ENCODE results near the gene PAFAH2.

DNA sequence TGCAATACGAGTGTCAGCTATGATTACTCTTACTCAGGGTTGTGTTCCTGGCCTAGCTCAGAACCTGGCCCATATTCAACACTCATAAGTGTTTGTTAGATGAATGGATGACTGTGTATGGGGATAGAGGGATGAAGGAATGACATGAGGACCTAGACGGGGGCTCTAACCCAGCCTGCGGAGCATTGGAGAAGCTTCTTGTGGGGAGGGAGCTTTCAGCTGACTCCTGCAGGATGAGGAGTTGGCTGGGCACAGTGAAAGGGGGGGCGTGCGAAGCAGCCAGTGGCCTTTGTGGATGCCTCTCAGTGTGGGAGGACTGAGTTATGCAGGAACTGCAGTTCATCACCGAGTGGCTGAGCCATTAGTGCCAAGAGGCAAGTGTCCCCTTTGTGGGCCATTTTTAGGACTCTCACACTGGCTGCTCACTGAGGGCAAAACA lies 22.5 kb upstream of the PAFAH2 start:
- TF ChIP-seq, protein P1, sequence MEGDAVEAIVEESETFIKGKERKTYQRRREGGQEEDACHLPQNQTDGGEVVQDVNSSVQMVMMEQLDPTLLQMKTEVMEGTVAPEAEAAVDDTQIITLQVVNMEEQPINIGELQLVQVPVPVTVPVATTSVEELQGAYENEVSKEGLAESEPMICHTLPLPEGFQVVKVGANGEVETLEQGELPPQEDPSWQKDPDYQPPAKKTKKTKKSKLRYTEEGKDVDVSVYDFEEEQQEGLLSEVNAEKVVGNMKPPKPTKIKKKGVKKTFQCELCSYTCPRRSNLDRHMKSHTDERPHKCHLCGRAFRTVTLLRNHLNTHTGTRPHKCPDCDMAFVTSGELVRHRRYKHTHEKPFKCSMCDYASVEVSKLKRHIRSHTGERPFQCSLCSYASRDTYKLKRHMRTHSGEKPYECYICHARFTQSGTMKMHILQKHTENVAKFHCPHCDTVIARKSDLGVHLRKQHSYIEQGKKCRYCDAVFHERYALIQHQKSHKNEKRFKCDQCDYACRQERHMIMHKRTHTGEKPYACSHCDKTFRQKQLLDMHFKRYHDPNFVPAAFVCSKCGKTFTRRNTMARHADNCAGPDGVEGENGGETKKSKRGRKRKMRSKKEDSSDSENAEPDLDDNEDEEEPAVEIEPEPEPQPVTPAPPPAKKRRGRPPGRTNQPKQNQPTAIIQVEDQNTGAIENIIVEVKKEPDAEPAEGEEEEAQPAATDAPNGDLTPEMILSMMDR (IDR thresholded peaks at IDR 0.05; ENCODE audit: insufficient read depth, low read length, poor library complexity, severe bottlenecking), result no peak
- TF ChIP-seq EZH2phosphoT487 (conservative IDR thresholded peaks at IDR 0.05; ENCODE audit: low read length), result no peak
